ENCODE data around the gene NPHP3.

NPHP3 gene

GRCh38 chr3:132723024-132723950, 1.1 kb upstream of the NPHP3 start:
- Histone ChIP-seq H3K4me3 (ENCODE audit: low read depth in 1 of 2, low read length in 2 of 2) (peak overlapping the region; percentile 85 to 87), H3K27me3 (ENCODE audit: control insufficient read depth in 1 of 2, insufficient read depth in 2 of 2, low read length in 2 of 2) (no peaks in the 10 kb centered on the region), H3K9me3 (ENCODE audit: control insufficient read depth in 1 of 2, low read length in 2 of 2) (no peaks in the 10 kb centered on the region), H3K4me1 (ENCODE audit: control insufficient read depth in 1 of 2, insufficient read depth in 2 of 2, low read length in 2 of 2) (peaks cover 11 to 23% of the 10 kb centered on the region in 2 donors), H3K27ac (ENCODE audit: low read depth, low read length) (no peak overlapping the region), H3K36me3 (ENCODE audit: control insufficient read depth in 1 of 2, insufficient read depth in 2 of 2, low read length in 2 of 2) (peaks cover 6% of the 10 kb centered on the region in 2 donors), H3K9ac (ENCODE audit: low read depth in 1 of 2, low read length in 2 of 2) (peak overlapping the region; percentile 10 to 53)

GRCh38 chr3:132721479-132722164, 587 bp downstream of the NPHP3 start:
- peak overlapping the region; percentile 78 to 92 for H3K9ac ChIP-seq (ENCODE audit: low read depth in 1 of 2, low read length in 2 of 2)
- H3K4me1 ChIP-seq (ENCODE audit: control insufficient read depth in 1 of 2, insufficient read depth in 2 of 2, low read length in 2 of 2) = peaks cover 11 to 24% of the 10 kb centered on the region in 2 donors
- H3K27me3 ChIP-seq (ENCODE audit: control insufficient read depth in 1 of 2, insufficient read depth in 2 of 2, low read length in 2 of 2) = no peaks in the 10 kb centered on the region
- peak overlapping the region; percentile 89 for H3K27ac ChIP-seq (ENCODE audit: low read depth, low read length)
- peaks cover 7 to 11% of the 10 kb centered on the region in 2 donors for H3K36me3 ChIP-seq (ENCODE audit: control insufficient read depth in 1 of 2, insufficient read depth in 2 of 2, low read length in 2 of 2)
- H3K9me3 ChIP-seq (ENCODE audit: control insufficient read depth in 1 of 2, low read length in 2 of 2) = no peaks in the 10 kb centered on the region
- H3K4me3 ChIP-seq (ENCODE audit: low read depth in 1 of 2, low read length in 2 of 2) = peak overlapping the region; percentile 70 to 91

DNA sequence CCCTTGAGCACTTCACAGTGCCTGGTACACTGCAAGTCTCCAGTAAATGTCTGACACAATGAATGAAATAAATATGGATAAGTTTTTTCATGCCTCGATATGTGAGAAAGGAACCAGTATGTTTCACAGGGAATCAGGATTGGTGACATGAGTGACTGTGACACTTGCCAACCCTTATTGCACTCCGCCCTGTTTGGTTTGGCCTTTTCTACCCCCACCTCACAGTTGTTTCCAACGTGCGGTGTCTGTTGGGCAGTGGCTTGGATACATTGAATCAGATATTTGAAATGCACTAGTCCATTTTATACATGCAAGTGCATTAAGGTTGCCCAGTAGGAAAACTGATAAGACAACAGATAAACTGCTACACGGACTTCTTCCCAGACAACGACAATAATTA, 2.0 kb downstream of the NPHP3 start:
- no peak overlapping the region for H3K9ac ChIP-seq (ENCODE audit: low read depth in 1 of 2, low read length in 2 of 2)
- no peak overlapping the region for H3K27ac ChIP-seq (ENCODE audit: low read depth, low read length)
- H3K4me3 ChIP-seq (ENCODE audit: low read depth in 1 of 2, low read length in 2 of 2) = peak overlapping the region; percentile 33 to 51
- H3K9me3 ChIP-seq (ENCODE audit: control insufficient read depth in 1 of 2, low read length in 2 of 2) = no peaks in the 10 kb centered on the region
- H3K27me3 ChIP-seq (ENCODE audit: control insufficient read depth in 1 of 2, insufficient read depth in 2 of 2, low read length in 2 of 2) = no peaks in the 10 kb centered on the region
- peaks cover 11 to 24% of the 10 kb centered on the region in 2 donors for H3K4me1 ChIP-seq (ENCODE audit: control insufficient read depth in 1 of 2, insufficient read depth in 2 of 2, low read length in 2 of 2)
- peaks cover 7 to 15% of the 10 kb centered on the region in 2 donors for H3K36me3 ChIP-seq (ENCODE audit: control insufficient read depth in 1 of 2, insufficient read depth in 2 of 2, low read length in 2 of 2)

DNA sequence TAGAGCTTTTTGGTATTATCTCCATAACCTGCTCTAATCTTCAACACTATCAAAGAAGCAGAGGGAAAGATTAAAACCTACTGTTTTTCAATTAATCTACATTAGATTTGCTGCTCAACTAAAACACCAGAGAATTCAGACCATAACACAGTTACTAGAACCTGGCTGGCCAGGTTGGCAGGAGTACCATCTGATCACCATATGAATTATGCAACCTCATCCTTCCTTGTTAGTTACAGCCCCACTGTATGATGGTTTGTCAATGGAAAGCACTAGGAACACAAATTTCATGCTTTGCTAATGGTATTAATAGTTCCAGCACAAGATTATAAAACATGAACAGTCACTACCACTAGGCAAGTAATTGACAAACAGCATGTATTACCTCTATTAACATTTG, 5.8 kb downstream of the NPHP3 start:
- Histone ChIP-seq H3K27ac (ENCODE audit: low read depth, low read length) (no peak overlapping the region), H3K9me3 (ENCODE audit: control insufficient read depth in 1 of 2, low read length in 2 of 2) (no peaks in the 10 kb centered on the region), H3K9ac (ENCODE audit: low read depth in 1 of 2, low read length in 2 of 2) (no peak overlapping the region), H3K4me3 (ENCODE audit: low read depth in 1 of 2, low read length in 2 of 2) (no peak overlapping the region), H3K27me3 (ENCODE audit: control insufficient read depth in 1 of 2, insufficient read depth in 2 of 2, low read length in 2 of 2) (no peaks in the 10 kb centered on the region), H3K36me3 (ENCODE audit: control insufficient read depth in 1 of 2, insufficient read depth in 2 of 2, low read length in 2 of 2) (peaks cover 7 to 20% of the 10 kb centered on the region in 2 donors), H3K4me1 (ENCODE audit: control insufficient read depth in 1 of 2, insufficient read depth in 2 of 2, low read length in 2 of 2) (peaks cover 10 to 18% of the 10 kb centered on the region in 2 donors)

DNA sequence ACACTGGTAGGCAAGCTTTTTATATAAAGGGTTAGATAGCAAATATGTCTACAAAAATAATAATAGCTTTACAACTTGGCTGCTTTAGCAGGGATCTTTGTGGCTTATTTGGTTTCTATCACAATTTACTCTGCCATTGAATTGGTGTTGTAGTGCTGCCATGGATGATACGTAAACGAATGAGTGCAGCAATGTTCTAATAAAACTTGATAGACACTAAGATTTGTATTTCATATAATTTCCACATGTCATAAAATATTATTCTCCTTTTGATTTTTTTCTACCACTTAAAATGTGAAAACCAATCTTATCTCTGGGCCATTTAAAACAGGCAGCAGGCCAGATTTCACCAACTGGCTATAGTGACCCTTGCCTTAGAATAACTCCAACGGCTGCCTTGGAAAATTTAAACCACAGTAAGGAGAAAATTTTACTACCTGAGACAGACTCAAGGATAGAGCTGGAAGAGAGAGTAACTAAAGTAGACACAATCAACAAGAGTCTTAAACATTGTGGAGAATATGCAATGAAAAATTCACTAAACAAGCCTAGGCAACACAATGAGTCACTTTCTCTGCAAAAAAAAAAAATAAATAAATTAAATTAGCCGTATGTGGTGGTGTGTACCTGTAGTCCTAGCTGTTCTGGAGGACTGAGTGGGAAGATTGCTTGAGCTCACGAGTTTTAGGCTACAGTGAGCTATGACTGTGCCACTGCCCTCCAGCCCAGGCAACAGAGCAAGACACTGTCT, 8.1 kb downstream of the NPHP3 start:
- Histone ChIP-seq H3K27me3 (ENCODE audit: control insufficient read depth in 1 of 2, insufficient read depth in 2 of 2, low read length in 2 of 2) (no peaks in the 10 kb centered on the region), H3K36me3 (ENCODE audit: control insufficient read depth in 1 of 2, insufficient read depth in 2 of 2, low read length in 2 of 2) (peaks cover 7 to 36% of the 10 kb centered on the region in 2 donors), H3K9me3 (ENCODE audit: control insufficient read depth in 1 of 2, low read length in 2 of 2) (no peaks in the 10 kb centered on the region), H3K4me1 (ENCODE audit: control insufficient read depth in 1 of 2, insufficient read depth in 2 of 2, low read length in 2 of 2) (peaks cover 0 to 7% of the 10 kb centered on the region in 2 donors), H3K27ac (ENCODE audit: low read depth, low read length) (no peak overlapping the region), H3K9ac (ENCODE audit: low read depth in 1 of 2, low read length in 2 of 2) (no peak overlapping the region), H3K4me3 (ENCODE audit: low read depth in 1 of 2, low read length in 2 of 2) (no peak overlapping the region)

DNA sequence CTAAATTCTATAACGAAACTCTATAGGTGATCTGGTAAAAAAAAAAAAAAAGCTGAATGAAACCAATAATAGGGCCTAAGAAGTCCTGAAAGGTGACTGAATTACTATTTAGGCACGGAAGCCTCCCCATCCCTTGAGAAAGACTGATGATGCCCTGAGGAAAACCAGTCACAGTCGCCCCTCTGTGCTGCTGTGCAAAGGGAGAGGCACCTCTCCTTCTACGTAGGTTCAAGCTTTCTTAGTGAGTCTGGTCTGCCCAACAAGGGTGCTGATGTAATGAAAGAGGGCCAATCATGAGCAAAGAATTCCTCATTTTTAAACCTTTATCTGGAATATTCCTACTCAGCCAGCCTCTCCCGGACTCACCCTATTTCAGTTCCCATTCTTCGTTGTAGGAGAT, 11.9 kb downstream of the NPHP3 start:
- H3K4me1 ChIP-seq (ENCODE audit: control insufficient read depth in 1 of 2, insufficient read depth in 2 of 2, low read length in 2 of 2) = no peaks in the 10 kb centered on the region
- no peak overlapping the region for H3K27ac ChIP-seq (ENCODE audit: low read depth, low read length)
- H3K36me3 ChIP-seq (ENCODE audit: control insufficient read depth in 1 of 2, insufficient read depth in 2 of 2, low read length in 2 of 2) = peaks cover 15 to 33% of the 10 kb centered on the region in 2 donors
- no peak overlapping the region for H3K9ac ChIP-seq (ENCODE audit: low read depth in 1 of 2, low read length in 2 of 2)
- no peaks in the 10 kb centered on the region for H3K9me3 ChIP-seq (ENCODE audit: control insufficient read depth in 1 of 2, low read length in 2 of 2)
- no peak overlapping the region for H3K4me3 ChIP-seq (ENCODE audit: low read depth in 1 of 2, low read length in 2 of 2)
- no peaks in the 10 kb centered on the region for H3K27me3 ChIP-seq (ENCODE audit: control insufficient read depth in 1 of 2, insufficient read depth in 2 of 2, low read length in 2 of 2)

GRCh38 chr3:132709761-132710160, 12.4 kb downstream of the NPHP3 start:
- Histone ChIP-seq H3K27me3 (ENCODE audit: control insufficient read depth in 1 of 2, insufficient read depth in 2 of 2, low read length in 2 of 2) (no peaks in the 10 kb centered on the region), H3K36me3 (ENCODE audit: control insufficient read depth in 1 of 2, insufficient read depth in 2 of 2, low read length in 2 of 2) (peaks cover 15 to 36% of the 10 kb centered on the region in 2 donors), H3K9me3 (ENCODE audit: control insufficient read depth in 1 of 2, low read length in 2 of 2) (no peaks in the 10 kb centered on the region), H3K9ac (ENCODE audit: low read depth in 1 of 2, low read length in 2 of 2) (no peak overlapping the region), H3K4me1 (ENCODE audit: control insufficient read depth in 1 of 2, insufficient read depth in 2 of 2, low read length in 2 of 2) (no peaks in the 10 kb centered on the region), H3K4me3 (ENCODE audit: low read depth in 1 of 2, low read length in 2 of 2) (no peak overlapping the region), H3K27ac (ENCODE audit: low read depth, low read length) (no peak overlapping the region)

GRCh38 chr3:132703733-132704132, 18.5 kb downstream of the NPHP3 start:
- Histone ChIP-seq H3K27ac (ENCODE audit: low read depth, low read length) (no peak overlapping the region), H3K27me3 (ENCODE audit: control insufficient read depth in 1 of 2, insufficient read depth in 2 of 2, low read length in 2 of 2) (no peaks in the 10 kb centered on the region), H3K4me3 (ENCODE audit: low read depth in 1 of 2, low read length in 2 of 2) (no peak overlapping the region), H3K9me3 (ENCODE audit: control insufficient read depth in 1 of 2, low read length in 2 of 2) (no peaks in the 10 kb centered on the region), H3K9ac (ENCODE audit: low read depth in 1 of 2, low read length in 2 of 2) (no peak overlapping the region), H3K36me3 (ENCODE audit: control insufficient read depth in 1 of 2, insufficient read depth in 2 of 2, low read length in 2 of 2) (peaks cover 39 to 53% of the 10 kb centered on the region in 2 donors), H3K4me1 (ENCODE audit: control insufficient read depth in 1 of 2, insufficient read depth in 2 of 2, low read length in 2 of 2) (no peaks in the 10 kb centered on the region)

GRCh38 chr3:132695422-132695821, 26.8 kb downstream of the NPHP3 start:
- no peak overlapping the region for H3K4me3 ChIP-seq (ENCODE audit: low read depth in 1 of 2, low read length in 2 of 2)
- H3K4me1 ChIP-seq (ENCODE audit: control insufficient read depth in 1 of 2, insufficient read depth in 2 of 2, low read length in 2 of 2) = peaks cover 0 to 7% of the 10 kb centered on the region in 2 donors
- H3K9ac ChIP-seq (ENCODE audit: low read depth in 1 of 2, low read length in 2 of 2) = no peak overlapping the region
- H3K27me3 ChIP-seq (ENCODE audit: control insufficient read depth in 1 of 2, insufficient read depth in 2 of 2, low read length in 2 of 2) = no peaks in the 10 kb centered on the region
- peaks cover 15 to 55% of the 10 kb centered on the region in 2 donors for H3K36me3 ChIP-seq (ENCODE audit: control insufficient read depth in 1 of 2, insufficient read depth in 2 of 2, low read length in 2 of 2)
- H3K27ac ChIP-seq (ENCODE audit: low read depth, low read length) = no peak overlapping the region
- no peaks in the 10 kb centered on the region for H3K9me3 ChIP-seq (ENCODE audit: control insufficient read depth in 1 of 2, low read length in 2 of 2)

Data from duodenal mucosa (tissue), 2 donors.